ENCODE results near the gene KIF1B. TPM values are rescaled to one million over a fixed set of nuclear protein-coding genes. Genes with fewer than 3 reads are reported as not detected.

KIF1B gene
- total and polyA plus RNA-seq, 2 donors, result 5.5 to 6.9 TPM

DNA sequence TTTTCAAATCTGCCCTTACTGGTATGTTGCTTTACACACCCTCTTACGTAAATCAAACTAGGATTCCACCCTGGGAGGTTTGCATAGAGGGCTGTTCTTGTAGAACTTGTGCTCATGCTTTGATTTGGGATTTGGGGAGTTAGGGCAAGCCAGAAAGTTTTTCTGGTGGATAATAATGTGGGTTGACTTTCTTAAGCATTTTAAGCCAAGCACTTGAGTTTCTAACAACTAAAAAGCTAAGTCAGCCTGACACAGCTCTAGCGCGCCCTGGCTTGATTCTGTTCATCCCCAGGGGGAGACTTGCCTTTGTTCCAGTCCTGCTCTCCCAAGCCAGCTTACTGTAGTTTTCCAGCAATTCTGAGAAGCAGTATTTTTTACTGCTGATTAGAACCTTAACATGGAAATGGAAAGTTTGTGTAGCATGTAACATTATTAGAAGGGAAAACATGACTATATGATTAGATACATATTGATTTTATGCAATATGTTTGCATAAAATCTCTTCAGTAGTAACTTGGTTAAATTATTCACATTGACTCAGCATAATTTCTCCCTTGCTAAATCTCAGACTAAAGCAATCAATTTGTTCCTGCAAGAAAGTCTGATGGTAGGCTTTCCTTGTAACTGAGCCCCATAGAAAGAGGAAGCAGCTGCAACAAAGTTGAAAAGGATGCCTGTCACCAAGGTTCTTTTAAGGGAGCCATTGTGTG lies 177.5 kb downstream of the KIF1B start:
- WGBS, result 46% methylated on average over 3 of the region's 3 CpGs
- DNase-seq (ENCODE audit: low read depth in 6 of 9, low spot score in 9 of 9), result peak; percentile 28 to 86 (median 60)
- Histone ChIP-seq H3K4me1 (ENCODE audit: control insufficient read depth in 2 of 2, insufficient read depth in 2 of 2, low read length in 2 of 2) (peaks cover 12 to 20% of the 10 kb centered on the region in 2 donors), H3K4me3 (ENCODE audit: low read length in 2 of 2) (peak overlapping the region in 1 of 2 donors; percentile 6), H3K9me3 (ENCODE audit: control insufficient read depth in 2 of 2, insufficient read depth in 1 of 2, low read length in 1 of 2) (no peaks in the 10 kb centered on the region), H3K27me3 (ENCODE audit: control insufficient read depth in 2 of 2, insufficient read depth in 1 of 2, low read length in 1 of 2) (no peaks in the 10 kb centered on the region), H3K36me3 (ENCODE audit: control insufficient read depth in 2 of 2, insufficient read depth in 2 of 2, low read length in 1 of 2) (no peaks in the 10 kb centered on the region), H3K27ac (ENCODE audit: low read depth in 1 of 2, low read length in 1 of 2) (peak overlapping the region; percentile 74 to 88)

DNA sequence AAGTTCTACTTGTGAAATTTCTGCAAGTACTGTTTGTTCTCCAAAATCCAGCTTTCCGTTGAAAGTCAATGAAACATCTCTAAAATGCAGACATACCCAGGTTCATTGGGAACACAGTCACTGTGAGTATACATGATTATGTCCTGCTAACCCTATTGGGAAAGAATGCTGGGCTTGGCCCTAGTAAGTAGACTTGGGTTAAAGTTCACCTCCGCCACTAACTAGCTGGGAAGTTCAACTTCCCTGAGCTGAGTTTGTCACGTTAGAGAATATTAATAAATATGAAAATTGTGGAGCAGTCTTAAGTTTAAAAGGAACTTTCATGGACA lies 178.0 kb downstream of the KIF1B start:
- peaks cover 12 to 20% of the 10 kb centered on the region in 2 donors for H3K4me1 ChIP-seq (ENCODE audit: control insufficient read depth in 2 of 2, insufficient read depth in 2 of 2, low read length in 2 of 2)
- no peaks in the 10 kb centered on the region for H3K36me3 ChIP-seq (ENCODE audit: control insufficient read depth in 2 of 2, insufficient read depth in 2 of 2, low read length in 1 of 2)
- DNase-seq (ENCODE audit: low read depth in 6 of 9, low spot score in 9 of 9), result no peak

DNA sequence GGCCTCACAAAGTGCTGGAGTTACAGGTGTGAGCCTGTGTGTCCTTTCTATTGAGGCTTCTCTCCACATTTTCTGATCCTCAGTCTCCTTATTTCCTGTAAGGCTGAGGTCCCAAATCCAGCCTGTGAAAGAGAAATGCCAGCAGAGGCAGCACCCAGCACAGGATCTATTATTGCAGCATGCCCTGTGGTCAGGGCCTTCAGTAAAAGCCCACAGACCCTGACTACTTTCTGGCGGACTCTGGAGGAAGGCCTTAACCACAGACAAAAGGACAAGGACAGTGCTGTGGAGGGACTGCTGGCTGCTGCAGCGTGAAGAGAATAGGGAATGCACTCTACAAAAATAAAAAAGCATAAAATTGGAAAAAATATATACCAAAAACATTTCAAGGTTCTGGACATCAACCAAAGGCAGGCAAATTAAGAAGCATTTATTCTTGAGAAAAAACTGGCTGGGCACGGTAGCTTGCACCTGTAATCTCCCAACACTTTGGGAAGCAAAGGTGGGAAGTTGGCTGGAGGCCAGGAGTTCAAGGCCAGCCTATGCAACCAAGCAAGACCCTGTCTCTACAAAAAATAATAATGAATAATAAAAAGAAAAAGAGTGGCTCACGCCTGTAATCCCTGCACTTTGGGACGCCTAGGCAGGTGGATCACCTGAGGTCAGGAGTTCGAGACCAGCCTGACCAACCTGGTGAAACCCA lies 179.1 kb downstream of the KIF1B start:
- no peak overlapping the region for H3K4me3 ChIP-seq (ENCODE audit: low read length in 2 of 2)
- H3K36me3 ChIP-seq (ENCODE audit: control insufficient read depth in 2 of 2, insufficient read depth in 2 of 2, low read length in 1 of 2), result no peaks in the 10 kb centered on the region
- no peak for DNase-seq (ENCODE audit: low read depth in 6 of 9, low spot score in 9 of 9)
- H3K9me3 ChIP-seq (ENCODE audit: control insufficient read depth in 2 of 2, insufficient read depth in 1 of 2, low read length in 1 of 2), result peaks cover 0 to 4% of the 10 kb centered on the region in 2 donors
- H3K4me1 ChIP-seq (ENCODE audit: control insufficient read depth in 2 of 2, insufficient read depth in 2 of 2, low read length in 2 of 2), result peaks cover 12 to 20% of the 10 kb centered on the region in 2 donors
- H3K27me3 ChIP-seq (ENCODE audit: control insufficient read depth in 2 of 2, insufficient read depth in 1 of 2, low read length in 1 of 2), result no peaks in the 10 kb centered on the region
- no peak overlapping the region for H3K27ac ChIP-seq (ENCODE audit: low read depth in 1 of 2, low read length in 1 of 2)
- 97% methylated on average over 6 of the region's 6 CpGs for WGBS

More for the DNA sequence above, 178.0 kb downstream of the KIF1B start:
- Histone ChIP-seq H3K27me3 (ENCODE audit: control insufficient read depth in 2 of 2, insufficient read depth in 1 of 2, low read length in 1 of 2) (no peaks in the 10 kb centered on the region), H3K27ac (ENCODE audit: low read depth in 1 of 2, low read length in 1 of 2) (peak overlapping the region; percentile 74 to 88), H3K9me3 (ENCODE audit: control insufficient read depth in 2 of 2, insufficient read depth in 1 of 2, low read length in 1 of 2) (no peaks in the 10 kb centered on the region), H3K4me3 (ENCODE audit: low read length in 2 of 2) (peak overlapping the region in 1 of 2 donors; percentile 6)
- 52% methylated on average over 3 of the region's 3 CpGs for WGBS

DNA sequence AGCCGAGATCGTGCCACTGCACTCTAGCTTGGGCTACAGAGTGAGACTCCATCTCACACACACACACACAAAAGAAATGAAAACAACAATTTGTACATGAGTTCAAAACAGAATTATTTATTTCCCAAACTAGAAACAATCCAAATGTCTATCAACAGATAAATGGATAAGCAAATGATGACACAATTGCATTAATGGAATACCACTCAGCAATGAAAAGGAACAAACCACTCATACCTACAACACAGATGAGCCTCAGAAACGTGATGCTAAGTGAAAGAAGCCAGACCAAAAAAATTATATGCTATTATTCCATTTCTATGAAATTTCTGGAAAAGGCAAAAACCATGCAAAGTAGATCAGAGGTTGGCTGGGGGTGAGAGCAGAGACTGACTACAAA lies 186.5 kb downstream of the KIF1B start:
- WGBS, result 97% methylated on average over 3 of the region's 3 CpGs
- Histone ChIP-seq H3K27ac (ENCODE audit: low read depth in 1 of 2, low read length in 1 of 2) (no peak overlapping the region), H3K4me3 (ENCODE audit: low read length in 2 of 2) (no peak overlapping the region), H3K9me3 (ENCODE audit: control insufficient read depth in 2 of 2, insufficient read depth in 1 of 2, low read length in 1 of 2) (peaks cover 0 to 7% of the 10 kb centered on the region in 2 donors), H3K36me3 (ENCODE audit: control insufficient read depth in 2 of 2, insufficient read depth in 2 of 2, low read length in 1 of 2) (no peaks in the 10 kb centered on the region), H3K4me1 (ENCODE audit: control insufficient read depth in 2 of 2, insufficient read depth in 2 of 2, low read length in 2 of 2) (peaks cover 13 to 16% of the 10 kb centered on the region in 2 donors), H3K27me3 (ENCODE audit: control insufficient read depth in 2 of 2, insufficient read depth in 1 of 2, low read length in 1 of 2) (no peaks in the 10 kb centered on the region)
- no peak for DNase-seq (ENCODE audit: low read depth in 6 of 9, low spot score in 9 of 9)

DNA sequence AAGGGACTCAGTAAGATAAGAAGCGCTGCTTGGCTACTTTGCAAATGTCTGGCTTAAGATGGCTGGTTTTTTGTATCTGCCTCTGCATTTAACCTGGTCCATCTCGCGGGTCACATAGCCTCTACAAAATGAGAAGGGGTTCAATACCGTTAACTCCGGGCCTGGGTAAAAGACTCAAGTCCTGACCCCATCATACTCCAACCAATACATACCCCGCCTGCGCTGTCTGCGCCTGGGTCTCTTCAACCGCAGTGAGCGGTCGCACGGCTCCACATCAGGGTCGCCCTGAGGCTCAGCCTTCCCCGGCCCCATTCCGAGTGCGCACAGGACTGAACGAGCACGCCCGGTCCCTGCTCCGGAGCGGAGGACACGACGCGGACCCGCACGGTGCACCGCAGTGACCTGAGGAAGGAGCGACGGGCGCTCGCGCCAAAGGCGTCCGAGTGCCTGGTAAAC lies 187.9 kb downstream of the KIF1B start:
- Histone ChIP-seq H3K4me1 (ENCODE audit: control insufficient read depth in 2 of 2, insufficient read depth in 2 of 2, low read length in 2 of 2) (peaks cover 13 to 16% of the 10 kb centered on the region in 2 donors), H3K27me3 (ENCODE audit: control insufficient read depth in 2 of 2, insufficient read depth in 1 of 2, low read length in 1 of 2) (no peaks in the 10 kb centered on the region), H3K27ac (ENCODE audit: low read depth in 1 of 2, low read length in 1 of 2) (peak overlapping the region; percentile 10 to 63), H3K9me3 (ENCODE audit: control insufficient read depth in 2 of 2, insufficient read depth in 1 of 2, low read length in 1 of 2) (peaks cover 0 to 7% of the 10 kb centered on the region in 2 donors), H3K4me3 (ENCODE audit: low read length in 2 of 2) (peak overlapping the region; percentile 82 to 94), H3K36me3 (ENCODE audit: control insufficient read depth in 2 of 2, insufficient read depth in 2 of 2, low read length in 1 of 2) (peaks cover 5% of the 10 kb centered on the region in 2 donors)
- peak in 2 of 9 donors; percentile 38 to 42 for DNase-seq (ENCODE audit: low read depth in 6 of 9, low spot score in 9 of 9)
- 1% methylated on average over 34 of the region's 34 CpGs for WGBS

DNA sequence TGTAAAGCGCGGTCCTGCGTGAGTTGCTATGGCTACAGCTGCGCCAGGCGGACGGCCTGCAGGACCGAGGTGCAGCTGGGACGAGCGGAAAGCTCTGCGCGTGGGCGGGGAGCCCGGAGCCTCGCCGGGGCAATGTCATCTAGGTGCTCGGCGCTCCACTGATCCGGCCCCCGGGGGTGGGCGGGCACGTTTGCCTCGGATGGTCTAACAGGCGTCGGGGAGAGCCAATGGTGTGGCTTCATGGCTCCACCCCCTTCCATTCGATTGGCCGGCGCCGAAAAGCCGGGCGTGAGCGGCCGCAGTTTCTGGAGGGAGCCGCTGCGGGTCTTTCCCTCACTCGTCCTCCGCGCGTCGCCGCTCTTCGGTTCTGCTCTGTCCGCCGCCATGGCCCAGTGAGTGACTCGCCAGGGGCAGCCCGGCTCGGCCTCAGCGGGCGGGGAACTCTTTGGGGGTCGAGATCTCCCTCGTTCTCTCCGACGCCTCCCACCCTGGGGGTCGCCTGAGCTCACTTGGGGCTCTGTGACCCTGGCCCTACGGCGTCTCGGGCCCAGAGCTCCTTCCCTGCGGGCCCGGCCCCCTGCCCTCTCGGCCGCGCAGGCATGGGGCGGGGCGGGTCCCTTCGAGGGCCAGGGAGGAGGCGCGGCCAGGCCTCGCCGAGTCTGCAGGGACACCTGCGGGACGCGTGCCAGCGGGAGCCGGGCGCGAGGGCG lies 188.5 kb downstream of the KIF1B start, which contains the start of gene PGD:
Gene PGD, plus strand, starts transcription at position 331 of the 710 bp plus-strand sequence. Its CDS starts 54 bp downstream, at position 385.
- H3K4me1 ChIP-seq (ENCODE audit: control insufficient read depth in 2 of 2, insufficient read depth in 2 of 2, low read length in 2 of 2), result peaks cover 13 to 16% of the 10 kb centered on the region in 2 donors
- H3K9me3 ChIP-seq (ENCODE audit: control insufficient read depth in 2 of 2, insufficient read depth in 1 of 2, low read length in 1 of 2), result peaks cover 0 to 6% of the 10 kb centered on the region in 2 donors
- peak within 1 kb of the TSS; percentile 85 to 89 for H3K27ac ChIP-seq (ENCODE audit: low read depth in 1 of 2, low read length in 1 of 2)
- peaks cover 8 to 10% of the 10 kb centered on the region in 2 donors for H3K36me3 ChIP-seq (ENCODE audit: control insufficient read depth in 2 of 2, insufficient read depth in 2 of 2, low read length in 1 of 2)
- peak within 1 kb of the TSS; percentile 82 to 94 for H3K4me3 ChIP-seq (ENCODE audit: low read length in 2 of 2)
- WGBS, result under 1% methylated on average over 76 of the region's 76 CpGs
- no peaks in the 10 kb centered on the region for H3K27me3 ChIP-seq (ENCODE audit: control insufficient read depth in 2 of 2, insufficient read depth in 1 of 2, low read length in 1 of 2)
- peak; percentile 85 to 97 (median 93) for DNase-seq (ENCODE audit: low read depth in 6 of 9, low spot score in 9 of 9)

DNA sequence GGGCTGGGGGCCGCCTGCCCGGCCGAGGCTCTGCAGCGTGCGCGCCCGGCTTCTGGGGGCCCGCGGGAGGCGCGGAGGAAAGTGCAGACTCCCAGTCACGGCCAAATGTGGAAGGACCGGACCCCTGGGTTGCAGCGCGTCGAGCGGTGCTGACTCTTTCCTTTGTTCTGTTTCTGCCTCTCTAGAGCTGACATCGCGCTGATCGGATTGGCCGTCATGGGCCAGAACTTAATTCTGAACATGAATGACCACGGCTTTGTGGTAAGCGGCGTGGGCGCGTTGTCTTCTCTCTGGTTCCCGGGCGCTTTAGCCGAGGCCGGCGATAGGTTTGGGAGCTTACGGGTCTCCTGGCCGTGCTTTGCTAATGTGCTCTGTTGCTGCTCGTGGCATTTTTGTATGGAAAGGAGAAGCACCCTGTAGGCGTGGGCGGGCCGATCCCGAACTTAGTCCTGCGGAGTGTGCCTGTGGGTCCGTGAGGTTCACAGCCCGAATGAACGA lies 189.1 kb downstream of the KIF1B start:
- peak overlapping the region; percentile 82 to 94 for H3K4me3 ChIP-seq (ENCODE audit: low read length in 2 of 2)
- H3K27me3 ChIP-seq (ENCODE audit: control insufficient read depth in 2 of 2, insufficient read depth in 1 of 2, low read length in 1 of 2), result no peaks in the 10 kb centered on the region
- peaks cover 13 to 16% of the 10 kb centered on the region in 2 donors for H3K4me1 ChIP-seq (ENCODE audit: control insufficient read depth in 2 of 2, insufficient read depth in 2 of 2, low read length in 2 of 2)
- peaks cover 14 to 16% of the 10 kb centered on the region in 2 donors for H3K36me3 ChIP-seq (ENCODE audit: control insufficient read depth in 2 of 2, insufficient read depth in 2 of 2, low read length in 1 of 2)
- peak overlapping the region in 1 of 2 donors; percentile 89 for H3K27ac ChIP-seq (ENCODE audit: low read depth in 1 of 2, low read length in 1 of 2)
- peaks cover 0 to 3% of the 10 kb centered on the region in 2 donors for H3K9me3 ChIP-seq (ENCODE audit: control insufficient read depth in 2 of 2, insufficient read depth in 1 of 2, low read length in 1 of 2)
- 1% methylated on average over 42 of the region's 42 CpGs for WGBS
- peak in 1 of 9 donors; percentile 31 for DNase-seq (ENCODE audit: low read depth in 6 of 9, low spot score in 9 of 9)

DNA sequence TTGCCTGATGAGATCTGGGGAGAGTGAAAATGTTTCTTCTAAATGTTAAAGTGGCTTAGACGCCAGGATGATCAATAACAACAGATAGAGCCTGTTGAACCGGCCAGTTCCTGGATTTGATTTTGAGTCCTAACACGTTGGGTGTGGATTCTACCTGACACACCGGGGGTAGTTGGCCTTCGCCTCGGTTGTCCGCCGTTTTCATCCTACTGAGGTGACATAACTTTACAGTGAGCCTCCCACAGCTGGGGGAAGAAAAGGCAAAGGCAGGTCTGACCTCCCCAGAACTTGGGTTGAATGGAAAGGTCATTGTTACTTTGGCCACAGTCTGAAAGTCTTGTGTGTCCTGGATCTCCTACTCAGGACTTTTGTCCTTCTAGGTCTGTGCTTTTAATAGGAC lies 189.6 kb downstream of the KIF1B start:
- Histone ChIP-seq H3K4me3 (ENCODE audit: low read length in 2 of 2) (peak overlapping the region; percentile 82 to 94), H3K9me3 (ENCODE audit: control insufficient read depth in 2 of 2, insufficient read depth in 1 of 2, low read length in 1 of 2) (no peaks in the 10 kb centered on the region), H3K27ac (ENCODE audit: low read depth in 1 of 2, low read length in 1 of 2) (no peak overlapping the region), H3K27me3 (ENCODE audit: control insufficient read depth in 2 of 2, insufficient read depth in 1 of 2, low read length in 1 of 2) (no peaks in the 10 kb centered on the region), H3K4me1 (ENCODE audit: control insufficient read depth in 2 of 2, insufficient read depth in 2 of 2, low read length in 2 of 2) (peaks cover 13 to 16% of the 10 kb centered on the region in 2 donors), H3K36me3 (ENCODE audit: control insufficient read depth in 2 of 2, insufficient read depth in 2 of 2, low read length in 1 of 2) (peaks cover 18 to 22% of the 10 kb centered on the region in 2 donors)
- DNase-seq (ENCODE audit: low read depth in 6 of 9, low spot score in 9 of 9), result no peak
- WGBS, result 72% methylated on average over 8 of the region's 8 CpGs

All from thymus (tissue), 11 donors.